Hepatocyte (in vitro differentiated cells): ENCODE measurements around the gene APLP1.

Experiments used
- CTCF ChIP-seq: fragments of 200-600 bp; sonication (generic); IDR thresholded peaks from 2 replicates; pipeline ENCODE4 v1.5.1; 2016; ENCODE audit warnings: antibody characterized with exemption, mild to moderate bottlenecking; ENCODE audit not compliant: poor library complexity
- EZH2 ChIP-seq: fragments of 200-600 bp; sonication (generic); IDR thresholded peaks from 2 replicates; pipeline ENCODE4 v1.6.1; 2016; ENCODE audit warnings: antibody characterized with exemption, mild to moderate bottlenecking, borderline replicate concordance
- EZH2phosphoT487 ChIP-seq: fragments of 200-600 bp; sonication (generic); IDR thresholded peaks from one replicate; pipeline ENCODE4 v1.6.1; 2018; ENCODE audit warnings: antibody characterized with exemption, mild to moderate bottlenecking, low read depth, moderate library complexity; ENCODE audit not compliant: unreplicated experiment, severe bottlenecking

GRCh38 chr19:35830986-35831385, 37.4 kb upstream of the APLP1 start:
- TF ChIP-seq CTCF (no peak), EZH2phosphoT487 (no peak), EZH2 (no peak)
